ENCODE results near the gene IRS2.

DNA sequence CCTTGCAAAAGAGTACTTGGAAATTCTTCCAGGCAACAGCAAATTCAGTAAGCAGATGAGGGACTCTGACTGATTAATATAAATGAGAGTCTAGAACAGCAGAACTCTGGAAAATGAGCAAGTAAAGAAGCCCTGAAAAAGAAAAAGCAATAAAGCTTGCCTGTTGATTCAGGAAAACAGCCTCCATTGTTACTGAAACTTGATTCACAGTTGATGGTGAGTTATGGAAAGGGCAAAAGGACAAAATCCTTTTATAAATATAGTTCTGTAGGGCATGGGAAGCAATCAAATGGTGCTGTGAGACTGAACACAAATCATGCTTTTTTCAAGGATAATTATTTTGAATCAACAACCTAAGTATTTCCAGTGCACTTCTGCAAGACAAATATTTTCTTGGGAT lies 67.7 kb downstream of the IRS2 start:
- TF ChIP-seq EZH2 (IDR thresholded peaks at IDR 0.05) (no peak), POLR2AphosphoS5 (IDR thresholded peaks at IDR 0.05; ENCODE audit: borderline replicate concordance, low read depth, low read length) (no peak), FOXP2 (optimal IDR thresholded peaks at IDR 0.05; ENCODE audit: control extremely low read depth, extremely low read length, insufficient read depth) (no peak)
